Endothelial cell of umbilical vein (primary cell): ENCODE measurements around the gene RPL41. TPM values are rescaled to one million over a fixed set of nuclear protein-coding genes. Genes with fewer than 3 reads are reported as not detected.

Experiments used
- BruUV-seq: library from RNA; stranded (reverse); fragments of 400-500 nt; replicated peaks from 2 replicates; lab custom pipeline; 2021; lab: Mats Ljungman, UMichigan
- CTCF ChIA-PET: fragments of 300-600, 350-600 bp; sonication (Branson Sonifier 250); formaldehyde crosslinking; loops from one replicate; lab custom pipeline; 2021; ENCODE audit warnings: antibody characterized with exemption, inconsistent platforms; lab: Charles Lee
- POLR2A ChIA-PET: fragments of 300-600, 350-600 bp; sonication (Branson Sonifier 250); formaldehyde crosslinking; loops from one replicate; lab custom pipeline; 2021; ENCODE audit warnings: antibody characterized with exemption, inconsistent platforms; lab: Charles Lee
- DNase-seq: peaks from one replicate; pipeline ENCODE4 v3.0.0-alpha.2; 2011; ENCODE audit warnings: low read depth, low spot score
- FAIRE-seq: peaks from 2 replicates; lab custom pipeline; 2011; peaks lifted over from hg19 to GRCh38; lab: Jason Lieb, UNC
- H2AFZ ChIP-seq: 2 replicates; pipeline ENCODE4 v1.6.0; 2012; ENCODE audit warnings: low read depth, low read length, control low read depth, inconsistent platforms
- H3K27ac ChIP-seq: 2 replicates; pipeline ENCODE4 v1.5.1; 2011; ENCODE audit warnings: low read depth, mild to moderate bottlenecking, control low read depth, low read length, moderate library complexity; ENCODE audit not compliant: insufficient read depth
- H3K27me3 ChIP-seq, 2 experiments: 2 replicates each; pipeline versions ENCODE4 v1.6.0 to v1.6.1; 2011; ENCODE audit warnings: low read length in 2 of 2, mixed read lengths in 1 of 2; ENCODE audit not compliant: control insufficient read depth in 2 of 2, insufficient read depth in 2 of 2
- H3K36me3 ChIP-seq, 2 experiments: 2 replicates in 1 of 2; 3 replicates in 1 of 2; pipeline ENCODE4 v1.5.1; 2011; ENCODE audit warnings: low read length in 2 of 2, mild to moderate bottlenecking in 1 of 2, moderate library complexity in 1 of 2; ENCODE audit not compliant: control insufficient read depth in 2 of 2, insufficient read depth in 2 of 2; ENCODE audit errors: extremely low read depth in 1 of 2
- H3K4me1 ChIP-seq: 3 replicates; pipeline ENCODE4 v1.5.1; 2011; ENCODE audit warnings: mild to moderate bottlenecking, low read length; ENCODE audit not compliant: control insufficient read depth, insufficient read depth; ENCODE audit errors: extremely low read depth
- H3K4me2 ChIP-seq: 2 replicates; pipeline ENCODE4 v1.6.1; 2011; ENCODE audit warnings: low read length, control low read depth, mixed read lengths; ENCODE audit not compliant: insufficient read depth
- H3K4me3 ChIP-seq, 3 experiments: fragments of 200-600 bp in 1 of 3; sonication (generic), shearing (Covaris generic) in 1 of 3; replicated peaks in 1 of 3; 2 replicates each; pipeline ENCODE4 v1.5.1; 2011 to 2016; ENCODE audit warnings: control low read depth in 3 of 3, low read length in 3 of 3, mild to moderate bottlenecking in 2 of 3, inconsistent platforms in 1 of 3, low read depth in 1 of 3, moderate library complexity in 1 of 3; ENCODE audit not compliant: insufficient read depth in 1 of 3
- H3K79me2 ChIP-seq: 2 replicates; pipeline ENCODE4 v1.6.0; 2012; ENCODE audit warnings: low read length, inconsistent platforms; ENCODE audit not compliant: control insufficient read depth, insufficient read depth
- H3K9ac ChIP-seq: replicated peaks from 2 replicates; pipeline ENCODE3; 2011; ENCODE audit warnings: low read length, control low read depth; ENCODE audit not compliant: insufficient read depth; ENCODE audit errors: extremely low read depth
- H3K9me1 ChIP-seq: replicated peaks from 3 replicates; pipeline ENCODE4 v1.6.0; 2011; ENCODE audit warnings: mild to moderate bottlenecking, low read length; ENCODE audit not compliant: control insufficient read depth, insufficient read depth; ENCODE audit errors: extremely low read depth
- H3K9me3 ChIP-seq: replicated peaks from 2 replicates; pipeline ENCODE4 v1.5.1; 2012; ENCODE audit warnings: low read length, inconsistent platforms; ENCODE audit not compliant: control insufficient read depth, insufficient read depth
- H4K20me1 ChIP-seq: replicated peaks from 2 replicates; pipeline ENCODE3; 2011; ENCODE audit warnings: mild to moderate bottlenecking, low read length; ENCODE audit not compliant: control insufficient read depth, insufficient read depth; ENCODE audit errors: extremely low read depth
- CTCF ChIP-seq, 2 donors: IDR thresholded peaks; 1 replicate in 1 of 2; 2 replicates in 1 of 2; pipeline ENCODE4 v1.5.1; 2011; ENCODE audit warnings: low read length in 2 of 2, mild to moderate bottlenecking in 2 of 2, moderate library complexity in 2 of 2, control low read depth in 1 of 2, inconsistent platforms in 1 of 2, low read depth in 1 of 2; ENCODE audit not compliant: insufficient read depth in 1 of 2; ENCODE audit errors: extremely low read depth in 1 of 2
- EZH2 ChIP-seq: IDR thresholded peaks from 2 replicates; pipeline ENCODE4 v1.6.1; 2012; ENCODE audit warnings: borderline replicate concordance, low read depth, mild to moderate bottlenecking, moderate library complexity, low read length, inconsistent platforms; ENCODE audit not compliant: severe bottlenecking
- FOS ChIP-seq: IDR thresholded peaks from 2 replicates; pipeline ENCODE4 v1.6.1; 2011; ENCODE audit warnings: mild to moderate bottlenecking, low read length, moderate library complexity, borderline replicate concordance; ENCODE audit not compliant: insufficient read depth
- GATA2 ChIP-seq: IDR thresholded peaks from 2 replicates; pipeline ENCODE4 v1.7.0; 2011; ENCODE audit warnings: low read depth, mild to moderate bottlenecking, moderate library complexity, mixed read lengths, low read length; ENCODE audit not compliant: insufficient read length, insufficient read depth
- JUN ChIP-seq: IDR thresholded peaks from 2 replicates; pipeline ENCODE4 v1.6.1; 2011; ENCODE audit warnings: borderline replicate concordance, low read depth; ENCODE audit not compliant: insufficient read length, insufficient read depth
- MAX ChIP-seq: IDR thresholded peaks from 2 replicates; pipeline ENCODE4 v1.6.1; 2011; ENCODE audit not compliant: insufficient read depth, insufficient read length
- MYC ChIP-seq: IDR thresholded peaks from one replicate; pipeline ENCODE4 v1.6.1; 2011; ENCODE audit warnings: mild to moderate bottlenecking, low read depth, low read length
- POLR2A ChIP-seq: IDR thresholded peaks from 2 replicates; pipeline ENCODE4 v1.6.1; 2012; ENCODE audit warnings: low read depth, mild to moderate bottlenecking, control low read depth, low read length
- POLR2AphosphoS5 ChIP-seq: IDR thresholded peaks from 2 replicates; pipeline ENCODE4 v1.6.1; 2012; ENCODE audit warnings: low read depth, mild to moderate bottlenecking, control low read depth, low read length, moderate library complexity; ENCODE audit not compliant: insufficient read depth
- dilution Hi-C: fragments of 300-500 bp; cut with MboI; formaldehyde crosslinking; loops from one replicate; pipeline ENCODE4 v1.15.0; 2019; ENCODE audit warnings: low sequenced_read_pairs; ENCODE audit not compliant: extremely low pct_ligation_motif_present
- intact Hi-C: fragments of 100-400 bp; cut with micrococcal nuclease; formaldehyde crosslinking; loops from one replicate; pipeline ENCODE4 v1.10.0; 2022
- polyA plus RNA-seq, 4 experiments: library from polyadenylated mRNA; depleted of rRNA in 3 of 4; stranded (reverse) in 3 of 4; unstranded in 1 of 4; fragments of >200 nt; gene quantifications; 2 replicates each; pipeline versions ENCODE4 v1.2.1 to v1.2.3, GENCODE V29; 2011 to 2012; ENCODE audit warnings: missing spikeins in 1 of 4
- total RNA-seq: library from RNA; stranded (reverse); gene quantifications from 2 replicates; pipeline ENCODE4 v1.2.3, GENCODE V29; 2021

RPL41 gene
- total and polyA plus RNA-seq, 2 donors (not counting 3 experiments of a cell fraction or from before 2014, with no cell fraction given): 3,212 to 9,990 TPM

DNA sequence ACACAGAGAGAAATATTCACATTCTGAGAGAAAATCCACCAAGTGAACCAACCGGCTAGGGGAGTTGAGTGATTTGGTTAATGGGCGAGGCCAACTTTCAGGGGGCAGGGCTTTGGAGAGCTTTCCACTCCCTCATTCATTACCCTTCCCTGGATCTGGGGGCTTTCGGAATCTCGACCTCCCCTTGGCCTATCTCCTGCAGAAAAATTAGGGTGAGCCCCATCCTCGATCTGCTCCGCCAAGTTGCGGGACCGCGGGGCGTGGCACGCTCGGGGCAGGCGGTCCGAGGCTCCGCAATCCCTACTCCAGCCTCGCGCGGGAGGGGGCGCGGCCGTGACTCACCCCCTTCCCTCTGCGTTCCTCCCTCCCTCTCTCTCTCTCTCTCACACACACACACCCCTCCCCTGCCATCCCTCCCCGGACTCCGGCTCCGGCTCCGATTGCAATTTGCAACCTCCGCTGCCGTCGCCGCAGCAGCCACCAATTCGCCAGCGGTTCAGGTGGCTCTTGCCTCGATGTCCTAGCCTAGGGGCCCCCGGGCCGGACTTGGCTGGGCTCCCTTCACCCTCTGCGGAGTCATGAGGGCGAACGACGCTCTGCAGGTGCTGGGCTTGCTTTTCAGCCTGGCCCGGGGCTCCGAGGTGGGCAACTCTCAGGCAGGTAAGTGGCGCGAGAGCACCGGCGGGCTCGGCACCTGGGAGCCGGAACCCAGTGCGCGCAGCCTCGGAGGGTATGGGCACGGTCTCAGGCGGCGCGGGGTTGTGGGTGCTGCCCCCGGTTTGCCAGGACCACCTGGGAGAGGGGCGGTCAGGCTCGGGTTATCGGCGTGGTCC lies 36.5 kb upstream of the RPL41 start, which contains the start of gene ERBB3:
Gene ERBB3 (plus strand): TSS at position 443 of the 833 bp plus-strand sequence. CDS start 136 bp downstream, at position 579.
- TF ChIP-seq FOS (peak; percentile 75), MAX (no peak), POLR2A (no peak), JUN (peak; percentile 23), EZH2 (no peak), MYC (no peak), GATA2 (no peak), POLR2AphosphoS5 (peak; percentile 38), CTCF (IDR thresholded peaks at IDR 0.05; ENCODE audit: extremely low read depth in 1 of 2, insufficient read depth in 1 of 2, low read depth in 1 of 2, low read length in 2 of 2) (peak in 1 of 2 donors; percentile 12)
- no peak within 1 kb of the TSS for H3K27ac ChIP-seq

More for the DNA sequence above, 36.5 kb upstream of the RPL41 start, which contains the start of gene ERBB3:
- Histone ChIP-seq H3K9me3 (no peaks in the 10 kb centered on the region), H2AFZ (peak within 1 kb of the TSS; percentile 91), H3K4me2 (peak within 1 kb of the TSS; percentile 85), H3K9me1 (no peaks in the 10 kb centered on the region), H3K9ac (peak within 1 kb of the TSS; percentile 41), H3K4me1 (peaks cover 8% of the 10 kb centered on the region), H3K36me3 (no peaks in the 10 kb centered on the region), H3K27me3 (peaks cover 2 to 4% of the 10 kb centered on the region in 2 experiments), H3K4me3 (peak within 1 kb of the TSS; percentile 31 to 58 (median 36)), H3K79me2 (no peaks in the 10 kb centered on the region), H4K20me1 (no peaks in the 10 kb centered on the region)
- CTCF ChIA-PET: interaction anchor here (0.8 to 5.0 kb wide), 17 partner anchors 9 to 350 kb away, joined by 3 to 59 read pairs (median 5); partner anchors contain the start of genes PA2G4 and RNF41
- no TSS peak for BruUV-seq
- POLR2A ChIA-PET: interaction anchor here (1.0 to 1.3 kb wide), 2 partner anchors 24 to 35 kb away, joined by 3 to 4 read pairs; partner anchors contain the start of gene PA2G4
- DNase-seq: peak; percentile 77
- dilution Hi-C loops: no loop called here
- FAIRE-seq: peak; percentile 78
- intact Hi-C loops: loop anchor here (1.0 kb wide), 5 partner anchors 24 to 84 kb away; partner anchors contain the start of genes PA2G4 and RPL41
